HEK293 (cell line): Measurements from ENCODE around the gene UBE2E1.

Experiments used
- ATF2 ChIP-seq: fragments of 450-650 bp; formaldehyde crosslinking; IDR thresholded peaks from 2 replicates; pipeline ENCODE4 v1.5.1; 2016; ENCODE audit warnings: missing biosample characterization, missing genetic modification characterization, low read depth
- FEZF1 ChIP-seq: fragments of 450-650 bp; formaldehyde crosslinking; IDR thresholded peaks from 2 replicates; pipeline ENCODE4 v1.5.1; 2016; ENCODE audit warnings: missing biosample characterization, missing genetic modification characterization
- HIC1 ChIP-seq: fragments of 450-650 bp; formaldehyde crosslinking; IDR thresholded peaks from 2 replicates; pipeline ENCODE4 v1.5.1; 2016; ENCODE audit warnings: missing biosample characterization, missing genetic modification characterization
- KLF17 ChIP-seq: fragments of 450-650 bp; formaldehyde crosslinking; IDR thresholded peaks from 2 replicates; pipeline ENCODE4 v1.5.1; 2016; ENCODE audit warnings: missing biosample characterization, missing genetic modification characterization
- KLF9 ChIP-seq: fragments of 450-650 bp; formaldehyde crosslinking; IDR thresholded peaks from 2 replicates; pipeline ENCODE4 v1.5.1; 2016; ENCODE audit warnings: missing biosample characterization, missing genetic modification characterization, low read depth
- OVOL3 ChIP-seq: fragments of 450-650 bp; formaldehyde crosslinking; IDR thresholded peaks from 2 replicates; pipeline ENCODE4 v1.5.1; 2016; ENCODE audit warnings: missing biosample characterization, missing genetic modification characterization
- PRDM2 ChIP-seq: fragments of 450-650 bp; formaldehyde crosslinking; IDR thresholded peaks from 2 replicates; pipeline ENCODE4 v1.5.1; 2016; ENCODE audit warnings: missing biosample characterization, missing genetic modification characterization, borderline replicate concordance
- SP3 ChIP-seq: fragments of 450-650 bp; formaldehyde crosslinking; IDR thresholded peaks from 2 replicates; pipeline ENCODE4 v1.5.1; 2016; ENCODE audit warnings: missing biosample characterization, missing genetic modification characterization
- SP7 ChIP-seq: fragments of 450-650 bp; formaldehyde crosslinking; IDR thresholded peaks from 2 replicates; pipeline ENCODE4 v1.5.1; 2016; ENCODE audit warnings: missing biosample characterization, missing genetic modification characterization
- ZEB2 ChIP-seq: fragments of 450-650 bp; formaldehyde crosslinking; IDR thresholded peaks from 2 replicates; pipeline ENCODE4 v1.5.1; 2016; ENCODE audit warnings: missing biosample characterization, missing genetic modification characterization
- ZFP41 ChIP-seq: fragments of 450-650 bp; formaldehyde crosslinking; IDR thresholded peaks from 2 replicates; pipeline ENCODE4 v1.5.1; 2016; ENCODE audit warnings: missing biosample characterization, missing genetic modification characterization, borderline replicate concordance
- ZNF140 ChIP-seq: fragments of 450-650 bp; formaldehyde crosslinking; IDR thresholded peaks from 2 replicates; pipeline ENCODE4 v1.5.1; 2016; ENCODE audit warnings: missing biosample characterization, missing genetic modification characterization
- ZNF146 ChIP-seq: fragments of 450-650 bp; formaldehyde crosslinking; IDR thresholded peaks from 2 replicates; pipeline ENCODE4 v1.5.1; 2016; ENCODE audit warnings: missing biosample characterization, missing genetic modification characterization
- ZNF18 ChIP-seq: fragments of 450-650 bp; formaldehyde crosslinking; IDR thresholded peaks from 2 replicates; pipeline ENCODE4 v1.5.1; 2016; ENCODE audit warnings: missing biosample characterization, missing genetic modification characterization
- ZNF2 ChIP-seq: fragments of 450-650 bp; formaldehyde crosslinking; IDR thresholded peaks from 2 replicates; pipeline ENCODE4 v1.5.1; 2016; ENCODE audit warnings: missing biosample characterization, missing genetic modification characterization
- ZNF214 ChIP-seq: fragments of 450-650 bp; formaldehyde crosslinking; IDR thresholded peaks from 2 replicates; pipeline ENCODE4 v1.5.1; 2017; ENCODE audit warnings: missing biosample characterization, mild to moderate bottlenecking, missing genetic modification characterization, borderline replicate concordance
- ZNF311 ChIP-seq: fragments of 450-650 bp; formaldehyde crosslinking; IDR thresholded peaks from 2 replicates; pipeline ENCODE4 v1.5.1; 2017; ENCODE audit warnings: missing biosample characterization, missing genetic modification characterization, borderline replicate concordance
- ZNF394 ChIP-seq: fragments of 450-650 bp; formaldehyde crosslinking; IDR thresholded peaks from 2 replicates; pipeline ENCODE4 v1.5.1; 2016; ENCODE audit warnings: missing biosample characterization, missing genetic modification characterization, mild to moderate bottlenecking, moderate library complexity, borderline replicate concordance
- ZNF404 ChIP-seq: fragments of 450-650 bp; formaldehyde crosslinking; IDR thresholded peaks from 2 replicates; pipeline ENCODE4 v1.5.1; 2017; ENCODE audit warnings: missing biosample characterization, missing genetic modification characterization
- ZNF426 ChIP-seq: fragments of 450-650 bp; formaldehyde crosslinking; IDR thresholded peaks from 2 replicates; pipeline ENCODE4 v1.5.1; 2017; ENCODE audit warnings: missing biosample characterization, missing genetic modification characterization, mild to moderate bottlenecking, inconsistent platforms, moderate library complexity
- ZNF555 ChIP-seq: fragments of 450-650 bp; formaldehyde crosslinking; conservative IDR thresholded peaks from 2 replicates; pipeline ENCODE4 v1.5.1; 2017; ENCODE audit warnings: missing biosample characterization, mild to moderate bottlenecking, missing genetic modification characterization, inconsistent platforms
- ZNF600 ChIP-seq: fragments of 450-650 bp; formaldehyde crosslinking; IDR thresholded peaks from 2 replicates; pipeline ENCODE4 v1.5.1; 2016; ENCODE audit warnings: missing biosample characterization, missing genetic modification characterization
- ZNF701 ChIP-seq: fragments of 450-650 bp; formaldehyde crosslinking; IDR thresholded peaks from 2 replicates; pipeline ENCODE4 v1.5.1; 2016; ENCODE audit warnings: missing biosample characterization, missing genetic modification characterization
- ZNF830 ChIP-seq: fragments of 450-650 bp; IDR thresholded peaks from 2 replicates; pipeline ENCODE4 v1.5.0; 2018; ENCODE audit warnings: missing biosample characterization, missing genetic modification characterization, low read depth, mild to moderate bottlenecking, moderate library complexity
- ZSCAN30 ChIP-seq: fragments of 450-650 bp; IDR thresholded peaks from 2 replicates; pipeline ENCODE4 v1.5.1; 2018; ENCODE audit warnings: missing biosample characterization, mild to moderate bottlenecking, missing genetic modification characterization, moderate library complexity
- ZSCAN5A ChIP-seq: fragments of 450-650 bp; formaldehyde crosslinking; IDR thresholded peaks from 2 replicates; pipeline ENCODE4 v1.5.1; 2016; ENCODE audit warnings: missing biosample characterization, missing genetic modification characterization

Gene UBE2E1

GRCh38 chr3:23836536-23837230 is 30.9 kb downstream of the UBE2E1 start (continued):
- TF ChIP-seq PRDM2 (tag by site-specific recombination): no peak
- no peak for TF ChIP-seq ZNF830 (tag by site-specific recombination)
- no peak; the same call in 1 of the 2 replicates for TF ChIP-seq ZNF2 (tag by site-specific recombination)
- no peak for TF ChIP-seq ZFP41 (tag by site-specific recombination)
- TF ChIP-seq ZNF214 (tag by site-specific recombination): no peak
- peak; percentile 88 for TF ChIP-seq FEZF1 (tag by site-specific recombination)
- no peak for TF ChIP-seq ZNF701 (tag by site-specific recombination)
- TF ChIP-seq ZNF600: peak; percentile 94
- TF ChIP-seq ZNF18 (tag by site-specific recombination): peak; percentile 56; the same call in 1 of the 2 replicates
- TF ChIP-seq SP3 (tag by site-specific recombination): no peak
- no peak for TF ChIP-seq KLF9 (tag by site-specific recombination)
- no peak for TF ChIP-seq ZNF140 (tag by site-specific recombination)
- TF ChIP-seq ATF2 (tag by site-specific recombination): no peak
- TF ChIP-seq OVOL3 (tag by site-specific recombination): no peak
- no peak for TF ChIP-seq HIC1 (tag by site-specific recombination)
- TF ChIP-seq ZNF555 (tag by site-specific recombination): no peak
- TF ChIP-seq ZNF394 (tag by site-specific recombination): no peak
- TF ChIP-seq ZSCAN30 (tag by site-specific recombination): peak; percentile 37
- peak; percentile 70; the same call in 1 of the 2 replicates for TF ChIP-seq SP7 (tag by site-specific recombination)
- no peak for TF ChIP-seq ZNF146
- no peak for TF ChIP-seq ZSCAN5A (tag by site-specific recombination)
- no peak for TF ChIP-seq ZNF426 (tag by site-specific recombination)
- no peak for TF ChIP-seq KLF17 (tag by site-specific recombination)
- no peak for TF ChIP-seq ZNF311
- no peak for TF ChIP-seq ZNF404
- TF ChIP-seq ZEB2 (tag by site-specific recombination): peak; percentile 74
